ENCODE measurements around the gene ERI3.

DNA sequence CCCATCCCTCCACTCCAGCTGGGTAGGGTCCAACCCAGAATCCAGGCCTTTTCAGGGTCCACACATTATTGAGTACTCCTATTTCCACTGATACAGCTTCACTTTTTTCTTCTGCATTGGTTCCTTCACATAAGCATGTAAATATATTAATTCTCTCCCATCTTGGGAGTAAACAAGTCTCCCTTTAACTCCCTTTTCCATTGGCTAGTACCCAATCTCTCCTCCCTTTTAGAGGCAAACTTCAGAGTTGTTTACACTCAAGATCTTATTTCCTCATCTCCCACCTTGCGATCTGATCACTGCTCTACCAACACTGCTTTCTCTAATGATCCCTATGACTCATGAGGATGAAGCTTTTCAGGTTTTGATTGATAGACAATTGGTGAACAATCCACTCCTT, 121.5 kb downstream of the ERI3 start:
- TF ChIP-seq, protein P1, sequence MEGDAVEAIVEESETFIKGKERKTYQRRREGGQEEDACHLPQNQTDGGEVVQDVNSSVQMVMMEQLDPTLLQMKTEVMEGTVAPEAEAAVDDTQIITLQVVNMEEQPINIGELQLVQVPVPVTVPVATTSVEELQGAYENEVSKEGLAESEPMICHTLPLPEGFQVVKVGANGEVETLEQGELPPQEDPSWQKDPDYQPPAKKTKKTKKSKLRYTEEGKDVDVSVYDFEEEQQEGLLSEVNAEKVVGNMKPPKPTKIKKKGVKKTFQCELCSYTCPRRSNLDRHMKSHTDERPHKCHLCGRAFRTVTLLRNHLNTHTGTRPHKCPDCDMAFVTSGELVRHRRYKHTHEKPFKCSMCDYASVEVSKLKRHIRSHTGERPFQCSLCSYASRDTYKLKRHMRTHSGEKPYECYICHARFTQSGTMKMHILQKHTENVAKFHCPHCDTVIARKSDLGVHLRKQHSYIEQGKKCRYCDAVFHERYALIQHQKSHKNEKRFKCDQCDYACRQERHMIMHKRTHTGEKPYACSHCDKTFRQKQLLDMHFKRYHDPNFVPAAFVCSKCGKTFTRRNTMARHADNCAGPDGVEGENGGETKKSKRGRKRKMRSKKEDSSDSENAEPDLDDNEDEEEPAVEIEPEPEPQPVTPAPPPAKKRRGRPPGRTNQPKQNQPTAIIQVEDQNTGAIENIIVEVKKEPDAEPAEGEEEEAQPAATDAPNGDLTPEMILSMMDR (IDR thresholded peaks at IDR 0.05): no peak
- TF ChIP-seq EZH2 (IDR thresholded peaks at IDR 0.05): no peak
- TF ChIP-seq EZH2phosphoT487 (IDR thresholded peaks at IDR 0.05): no peak
